Heart left ventricle (tissue), 16 donors: ENCODE measurements around the gene MEX3C. TPM values are rescaled to one million over a fixed set of nuclear protein-coding genes. Genes with fewer than 3 reads are reported as not detected.
A peak's percentile ranks its signal among the peaks of the same experiment; 100 is the strongest.

Experiments used
- ATAC-seq, 4 donors: fragments of 200-7000 bp; cut with Tn5 transposase; one replicate each; pipeline ENCODE4 v1.9.1; 2020 to 2022; ENCODE audit warnings: moderate library complexity in 4 of 4, mild to moderate bottlenecking in 3 of 4, moderate number of reproducible peaks in 1 of 4
- DNase-seq, 5 donors: peaks; one replicate each; pipeline ENCODE4 v3.0.0-alpha.2; 2020
- H3K27ac ChIP-seq, 12 donors: fragments of 200-600 bp; sonication (generic) in 4 of 12; one replicate each; pipeline versions ENCODE4 v1.5.0 to v1.8.0; 2016 to 2022; ENCODE audit warnings: mild to moderate bottlenecking in 2 of 12
- H3K27me3 ChIP-seq, 9 donors: fragments of 200-600 bp; sonication (generic) in 2 of 9; one replicate each; pipeline versions ENCODE4 v1.5.1 to v1.8.0; 2016 to 2022; ENCODE audit warnings: mild to moderate bottlenecking in 3 of 9
- H3K36me3 ChIP-seq, 9 donors: fragments of 200-600 bp; sonication (generic) in 2 of 9; one replicate each; pipeline versions ENCODE4 v1.5.0 to v1.8.0; 2018 to 2022; ENCODE audit warnings: mild to moderate bottlenecking in 2 of 9
- H3K4me1 ChIP-seq, 12 donors: fragments of 200-600 bp; sonication (generic) in 4 of 12; one replicate each; pipeline versions ENCODE4 v1.5.0 to v1.8.0; 2016 to 2022; ENCODE audit warnings: mild to moderate bottlenecking in 3 of 12
- H3K4me3 ChIP-seq, 12 donors: fragments of 200-600 bp; sonication (generic) in 4 of 12; one replicate each; pipeline versions ENCODE4 v1.5.0 to v1.8.0; 2017 to 2022; ENCODE audit warnings: mild to moderate bottlenecking in 9 of 12, moderate library complexity in 4 of 12
- H3K9me3 ChIP-seq, 12 donors: fragments of 200-600 bp; sonication (generic) in 4 of 12; one replicate each; pipeline versions ENCODE4 v1.5.0 to v1.8.0; 2016 to 2022; ENCODE audit warnings: mild to moderate bottlenecking in 1 of 12
- CTCF ChIP-seq, 12 donors: fragments of 200-600 bp; sonication (generic) in 4 of 12; IDR thresholded peaks; one replicate each; pipeline versions ENCODE4 v1.5.0 to v1.8.0; 2018 to 2022; ENCODE audit warnings: antibody characterized with exemption in 12 of 12, mild to moderate bottlenecking in 5 of 12
- POLR2A ChIP-seq, 2 donors: fragments of 450-650 bp; IDR thresholded peaks; one replicate each; pipeline ENCODE4 v1.6.1; 2017; ENCODE audit warnings: antibody characterized with exemption in 2 of 2, mild to moderate bottlenecking in 2 of 2, moderate library complexity in 2 of 2
- WGBS, 4 donors: extraction: QIAGEN DNeasy Blood & Tissue Kit in 2 of 4; methylation state at CpG; one replicate each; pipeline versions ENCODE4 v1.1.5 to v1.1.7; 2013 to 2018; 5-methylcytosine and 5-hydroxymethylcytosine counted together
- intact Hi-C, 10 donors: fragments of 100-400 bp; cut with DNase I; formaldehyde crosslinking; loops; one replicate each; pipeline versions ENCODE4 v1.11.1 to v1.14.2; 2022
- polyA plus RNA-seq, 2 donors: library from polyadenylated mRNA; stranded (reverse); fragments of 200-250 nt; gene quantifications; one replicate each; pipeline ENCODE4 v1.2.3, GENCODE V29; 2013
- total RNA-seq, 9 donors: library from RNA; depleted of rRNA in 2 of 9; stranded (reverse); fragments of >200 nt in 2 of 9; fragmentation: NEBNext Ultra II Directional in 3 of 9; extraction: Animal tissue kit (Norgen Biotek cat#: 25700) in 3 of 9; gene quantifications; one replicate each; pipeline versions ENCODE4 v1.1.0 to v1.2.4, GENCODE V29; 2016 to 2023
- donor health status: ischemic (EF 13 %, LVEDD 7.1; RV severe dilation, severe dysfunction).
- donor health status: healthy with polysubstance abuse.
- donor health status: DM: no; HTN: yes; CAD: no.
- donor health status: DM: no; HTN: no; CAD: no.
- donor health status: ischemic (EF 25% LVEDD 6.9; RV normal size, moderate dysfunction).
- donor health status: ischemic (EF 25% LVEDD 5.7; RV mildly dilated, moderate dysfunction).
- donor health status: healthy.
- donor health status: DM: yes; HTN: yes; CAD: no.
- donor health status: ischemic (EF 35%, LVEDD 5.7; RV mildly dilated, moderate dysfunction).
- donor health status: nonischemic (EF 11% LVEDD 7.7; RV severe dilation, severe dysfunction).
- donor health status: DM: yes; HTN: yes; CAD: no.
- donor health status: PGD.
- donor health status: ischemic (EF 29% LVEDD 5.4; RV normal size, mild dysfunction).
- donor health status: nonischemic (EF 23%, LVEDD 6.1; RV moderate dilation, normal function).

The MEX3C gene
- total and polyA plus RNA-seq, 11 donors = 6.2 to 28.2 (median 20.6) TPM

- intact Hi-C loops = no loop called here
- DNase-seq = no peak
- H3K27ac ChIP-seq = peak overlapping the region in 1 of 12 donors; percentile 66
- H3K36me3 ChIP-seq = peaks cover 0 to 29% (median 21%) of the 10 kb centered on the region in 9 donors
- peaks cover 0 to 34% (median 0%) of the 10 kb centered on the region in 12 donors for H3K4me1 ChIP-seq
- H3K9me3 ChIP-seq = no peaks in the 10 kb centered on the region
- no peaks in the 10 kb centered on the region for H3K27me3 ChIP-seq
- TF ChIP-seq POLR2A (IDR thresholded peaks at IDR 0.05) (no peak), CTCF (IDR thresholded peaks at IDR 0.05) (no peak)
- H3K4me3 ChIP-seq = no peak overlapping the region
- no peak for ATAC-seq
- 64 to 81% (median 70%) methylated on average over 1 of the region's 1 CpG for WGBS, 4 donors
Observed at GRCh38 chr18:51171625-51172259, 25.7 kb downstream of the MEX3C start.

GRCh38 chr18:51171223-51171622 lies 26.3 kb downstream of the MEX3C start:
- Histone ChIP-seq H3K9me3 (no peaks in the 10 kb centered on the region), H3K4me3 (no peak overlapping the region), H3K4me1 (peaks cover 0 to 34% (median 0%) of the 10 kb centered on the region in 12 donors), H3K36me3 (peaks cover 0 to 24% (median 16%) of the 10 kb centered on the region in 9 donors), H3K27ac (peak overlapping the region in 1 of 12 donors; percentile 66), H3K27me3 (no peaks in the 10 kb centered on the region)
- TF ChIP-seq POLR2A (IDR thresholded peaks at IDR 0.05) = no peak
- intact Hi-C loops = no loop called here
- no peak for ATAC-seq
- 97 to 98% (median 97%) methylated on average over 3 of the region's 3 CpGs for WGBS, 4 donors
- no peak for DNase-seq

GRCh38 chr18:51170664-51171063 lies 26.8 kb downstream of the MEX3C start:
- 92 to 97% (median 93%) methylated on average over 3 of the region's 3 CpGs for WGBS, 4 donors
- intact Hi-C loops = no loop called here
- Histone ChIP-seq H3K4me3 (no peak overlapping the region), H3K36me3 (peaks cover 0 to 19% (median 10%) of the 10 kb centered on the region in 9 donors), H3K9me3 (no peaks in the 10 kb centered on the region), H3K27me3 (no peaks in the 10 kb centered on the region), H3K4me1 (peaks cover 0 to 34% (median 0%) of the 10 kb centered on the region in 12 donors), H3K27ac (no peak overlapping the region)
- TF ChIP-seq POLR2A (IDR thresholded peaks at IDR 0.05) (no peak), CTCF (IDR thresholded peaks at IDR 0.05) (no peak)
- DNase-seq (no peak), ATAC-seq (no peak)

GRCh38 chr18:51169731-51170130 lies 27.8 kb downstream of the MEX3C start:
- Histone ChIP-seq H3K27me3 (no peaks in the 10 kb centered on the region), H3K9me3 (no peaks in the 10 kb centered on the region), H3K27ac (no peak overlapping the region), H3K36me3 (peaks cover 0 to 9% (median under 1%) of the 10 kb centered on the region in 9 donors), H3K4me3 (no peak overlapping the region), H3K4me1 (peaks cover 0 to 34% (median 0%) of the 10 kb centered on the region in 12 donors)
- intact Hi-C loops = no loop called here
- no peak for DNase-seq
- ATAC-seq = no peak
- no peak for TF ChIP-seq CTCF (IDR thresholded peaks at IDR 0.05)
- TF ChIP-seq POLR2A (IDR thresholded peaks at IDR 0.05) = no peak
